Suppressor macrophage (primary cell): ENCODE measurements around the gene NOP16.

Experiments
- DNase-seq, 4 experiments: peaks; one replicate each; pipeline ENCODE4 v3.0.0-alpha.2; 2020 to 2022
- total RNA-seq, 17 experiments: gene quantifications; one replicate each; lab custom pipeline; 2026; ENCODE audit warnings: mixed read lengths in 6 of 17, inconsistent platforms in 3 of 17; lab: John Stamatoyannopoulos, UW

Gene NOP16, protein sequence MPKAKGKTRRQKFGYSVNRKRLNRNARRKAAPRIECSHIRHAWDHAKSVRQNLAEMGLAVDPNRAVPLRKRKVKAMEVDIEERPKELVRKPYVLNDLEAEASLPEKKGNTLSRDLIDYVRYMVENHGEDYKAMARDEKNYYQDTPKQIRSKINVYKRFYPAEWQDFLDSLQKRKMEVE
- 5.7 to 25.9 (median 9.0) reads per million in 17 experiments for total RNA-seq

DNA sequence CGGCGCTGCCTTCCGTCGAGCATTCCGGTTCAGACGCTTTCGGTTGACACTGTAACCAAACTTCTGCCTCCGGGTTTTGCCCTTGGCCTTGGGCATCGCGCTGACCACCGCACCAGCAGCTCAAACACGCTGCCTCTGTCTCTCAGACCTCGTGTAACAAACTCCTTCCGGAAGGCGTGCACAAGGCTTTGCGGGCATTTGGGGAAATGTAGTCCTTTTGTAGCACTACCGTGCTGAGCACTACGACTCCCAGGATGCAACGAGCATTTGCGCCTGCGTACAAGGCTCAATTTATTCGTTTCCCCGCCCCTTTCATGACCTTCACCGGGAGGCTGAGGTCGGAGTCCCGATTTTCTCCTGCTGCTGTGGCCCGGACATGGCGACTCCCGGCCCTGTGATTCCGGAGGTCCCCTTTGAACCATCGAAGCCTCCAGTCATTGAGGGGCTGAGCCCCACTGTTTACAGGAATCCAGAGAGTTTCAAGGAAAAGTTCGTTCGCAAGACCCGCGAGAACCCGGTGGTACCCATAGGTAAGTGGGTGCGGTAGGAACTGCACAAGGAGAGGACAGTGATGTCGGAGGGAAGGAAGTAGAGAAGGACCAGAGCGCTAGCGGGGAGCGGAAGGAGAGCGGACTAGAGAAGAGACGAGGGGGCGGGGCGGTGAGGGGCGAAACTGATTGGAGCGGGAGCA lies at the start of gene NOP16, which contains the start of gene HIGD2A:
TSS of gene NOP16 (minus strand) at position 155 of the 691 bp plus-strand sequence. CDS start at position 96, 59 bp downstream.
TSS of gene HIGD2A (plus strand) at position 308 of the 691 bp plus-strand sequence. CDS start at position 377, 69 bp downstream.
- peak; percentile 98 to 99 (median 98) for DNase-seq

DNA sequence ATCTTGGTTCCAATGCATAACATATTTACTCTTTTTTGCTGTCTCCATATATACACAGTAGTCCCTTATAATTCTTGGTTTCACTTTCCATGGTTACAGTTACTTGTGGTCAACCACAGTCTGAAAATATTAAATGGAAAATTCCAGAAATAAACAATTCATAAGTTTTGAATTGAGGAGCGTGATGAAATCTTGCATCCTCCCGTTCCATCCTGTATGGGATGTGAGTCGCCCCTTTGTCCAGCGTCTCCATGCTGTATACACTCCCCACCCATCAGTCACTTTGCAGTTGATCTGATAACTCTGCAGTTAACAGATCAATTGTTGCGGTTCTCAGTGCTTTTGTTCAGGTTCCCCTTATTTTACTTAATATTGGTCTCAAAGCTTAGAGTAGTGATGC lies 48.3 kb upstream of the NOP16 start:
- DNase-seq: peak in 1 of 4 experiments; percentile 13

- DNase-seq: no peak
Observed at GRCh38 chr5:176432707-176433106, 44.3 kb upstream of the NOP16 start.

- no peak for DNase-seq
Observed at GRCh38 chr5:176429972-176430371, 41.6 kb upstream of the NOP16 start.

DNA sequence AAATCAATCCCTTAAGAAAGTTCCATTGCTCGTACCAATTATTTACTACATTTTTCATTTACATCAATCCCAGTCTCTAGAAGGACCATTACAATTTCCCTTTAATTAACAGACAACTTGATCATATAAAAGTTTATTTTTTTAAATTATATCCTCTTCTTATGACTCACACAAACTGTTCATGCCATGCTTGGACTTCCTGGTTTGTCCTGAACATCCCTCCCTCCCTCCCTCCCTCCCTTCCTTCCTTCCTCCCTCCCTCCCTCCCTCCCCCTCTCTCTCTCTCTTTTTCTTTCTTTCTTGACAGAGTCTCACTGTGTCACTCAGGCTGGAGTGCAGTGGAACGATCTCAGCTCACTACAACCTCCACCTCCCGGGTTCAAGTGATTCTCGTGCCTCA lies 39.6 kb upstream of the NOP16 start:
- DNase-seq: peak in 1 of 4 experiments; percentile 23

GRCh38 chr5:176426876-176427275 lies 38.5 kb upstream of the NOP16 start:
- no peak for DNase-seq

DNA sequence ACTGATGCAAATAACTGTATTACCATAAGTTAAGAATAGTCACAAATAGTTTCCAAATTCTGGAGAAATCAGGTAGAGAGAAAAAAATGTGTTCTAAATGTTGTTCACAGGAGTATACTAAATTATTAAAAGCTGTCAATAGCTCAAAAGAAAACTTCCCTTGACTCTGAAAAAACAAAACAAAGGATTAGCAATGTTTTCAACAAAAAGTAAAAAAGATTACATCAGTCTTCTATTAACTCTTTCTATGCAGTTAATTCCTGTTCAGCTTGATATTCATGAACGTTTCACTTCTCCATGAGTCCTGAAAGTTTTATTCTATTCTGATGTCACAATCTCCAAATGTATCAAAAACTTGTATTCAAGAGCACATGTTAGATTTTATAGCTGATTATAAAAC lies 37.4 kb upstream of the NOP16 start:
- DNase-seq: no peak

DNA sequence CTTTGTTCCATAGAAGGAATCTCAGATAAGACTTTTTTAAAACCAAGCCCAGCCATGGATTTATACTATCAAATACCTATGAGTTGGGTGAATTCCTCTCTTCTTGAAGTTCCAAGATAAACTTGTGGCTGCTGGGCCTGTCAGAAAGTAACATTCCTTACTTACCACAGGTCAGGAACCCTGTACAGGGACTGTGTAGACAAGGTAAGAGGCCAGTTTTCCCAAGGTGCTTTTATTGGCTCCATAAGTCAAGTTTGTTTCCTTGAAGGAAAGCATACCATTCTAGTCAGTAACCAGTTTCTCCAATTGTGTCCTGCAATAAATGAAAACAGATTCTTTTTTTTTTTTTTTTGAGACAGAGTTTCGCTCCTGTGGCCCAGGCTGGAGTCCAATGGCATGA lies 36.7 kb upstream of the NOP16 start:
- no peak for DNase-seq

DNA sequence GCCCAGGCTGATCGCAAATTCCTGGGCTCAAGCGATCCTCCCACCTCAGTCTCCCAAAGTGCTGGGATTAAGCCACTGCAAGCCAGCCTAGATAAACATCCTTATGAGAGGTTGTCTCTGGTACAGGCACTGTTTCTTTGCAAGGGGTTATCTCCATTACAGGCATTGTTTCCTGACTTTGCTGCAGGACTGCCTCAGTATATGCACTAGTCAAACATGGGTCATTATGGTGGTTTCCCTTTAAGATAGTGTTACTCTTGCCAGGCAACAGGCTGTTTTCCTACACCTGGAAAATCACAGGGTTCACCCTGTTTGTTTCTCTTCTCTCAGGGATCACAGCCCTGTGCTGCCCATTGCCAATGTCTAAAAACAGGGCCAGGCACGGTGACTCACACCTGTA lies 35.8 kb upstream of the NOP16 start:
- no peak for DNase-seq

GRCh38 chr5:176420972-176421544 lies 32.7 kb upstream of the NOP16 start:
- DNase-seq: peak in 2 of 4 experiments; percentile 11 to 14

DNA sequence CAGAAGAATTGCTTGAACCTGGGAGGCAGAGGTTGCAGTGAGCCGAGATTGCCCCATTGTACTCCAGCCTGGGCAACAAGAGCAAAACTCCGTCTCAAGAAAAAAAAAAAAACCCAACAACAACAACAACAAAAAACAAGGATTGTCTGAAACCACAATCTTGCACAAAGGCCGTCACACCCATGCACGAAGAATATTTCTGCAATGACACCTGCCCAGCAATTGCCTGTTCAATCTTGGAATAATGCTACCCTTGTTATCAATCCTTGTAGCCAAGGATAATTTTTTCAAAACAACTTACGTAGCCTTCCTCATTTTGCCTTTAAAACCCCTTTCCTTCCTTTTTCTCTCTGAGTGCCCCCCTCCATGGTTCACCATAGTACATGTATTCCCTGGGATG lies 31.7 kb upstream of the NOP16 start:
- DNase-seq: no peak

- DNase-seq: no peak
Observed at GRCh38 chr5:176418251-176418650, 29.9 kb upstream of the NOP16 start.

- no peak for DNase-seq
Observed at GRCh38 chr5:176416965-176417364, 28.6 kb upstream of the NOP16 start.

- peak; percentile 92 to 98 (median 96) for DNase-seq
Observed at GRCh38 chr5:176415952-176416924, 27.8 kb upstream of the NOP16 start, which contains the start of gene CLTB. CLTB (minus strand) TSS chr5:176416539; CDS start chr5:176416363, 176 bp downstream.

DNA sequence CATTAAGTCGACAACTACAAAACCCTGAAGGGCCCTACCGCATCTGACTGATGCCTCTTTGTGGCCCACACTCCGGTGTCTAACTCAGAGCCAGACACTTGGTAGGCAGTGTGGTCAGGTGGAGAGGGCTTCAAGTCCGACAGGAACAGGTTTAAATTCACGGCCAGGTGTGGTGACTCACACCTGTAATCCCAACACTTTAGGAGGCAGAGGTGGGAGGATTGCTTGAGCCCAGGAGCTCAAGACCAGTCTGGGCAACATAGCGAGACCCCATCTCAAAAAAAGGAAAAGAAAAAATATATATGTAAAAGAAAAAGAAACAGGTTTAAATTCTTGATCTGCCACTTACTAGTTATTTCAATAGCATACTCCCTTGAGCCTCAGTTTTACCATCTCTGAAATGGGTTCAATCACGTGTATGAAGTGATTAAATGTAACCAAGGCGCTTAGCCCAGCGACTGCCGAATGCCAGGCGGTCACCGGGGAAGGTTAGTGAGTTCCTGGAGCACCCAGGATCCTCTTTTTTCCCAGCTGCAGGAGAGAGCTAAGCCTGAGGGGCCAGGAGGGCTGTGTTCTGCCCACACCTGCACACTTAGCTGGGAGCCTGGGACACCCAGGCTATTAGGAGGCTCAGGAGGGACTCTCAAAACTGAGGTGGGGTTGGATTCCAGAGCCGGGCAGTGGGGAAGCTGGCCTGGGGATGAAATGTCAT lies 27.0 kb upstream of the NOP16 start:
- DNase-seq: peak in 3 of 4 experiments; percentile 18 to 34 (median 28)

GRCh38 chr5:176414704-176415103 lies 26.3 kb upstream of the NOP16 start:
- DNase-seq: no peak

- no peak for DNase-seq
Observed at GRCh38 chr5:176413709-176414191, 25.4 kb upstream of the NOP16 start.

DNA sequence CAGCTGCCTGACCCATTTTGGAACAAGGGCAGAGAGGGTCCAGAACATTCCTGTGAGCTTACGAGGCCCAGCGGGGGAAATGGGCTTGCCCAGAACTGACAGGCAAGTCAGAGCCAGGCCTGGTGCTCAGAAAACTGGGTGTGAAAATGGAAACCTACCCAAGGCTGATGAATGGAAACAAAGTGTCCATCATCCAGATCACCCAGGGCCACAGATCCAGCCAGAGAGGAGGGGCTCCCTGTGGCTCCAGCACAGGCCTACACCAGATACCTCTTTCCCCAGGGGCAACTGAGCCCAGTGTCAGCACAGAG lies 24.8 kb upstream of the NOP16 start:
- DNase-seq: no peak

DNA sequence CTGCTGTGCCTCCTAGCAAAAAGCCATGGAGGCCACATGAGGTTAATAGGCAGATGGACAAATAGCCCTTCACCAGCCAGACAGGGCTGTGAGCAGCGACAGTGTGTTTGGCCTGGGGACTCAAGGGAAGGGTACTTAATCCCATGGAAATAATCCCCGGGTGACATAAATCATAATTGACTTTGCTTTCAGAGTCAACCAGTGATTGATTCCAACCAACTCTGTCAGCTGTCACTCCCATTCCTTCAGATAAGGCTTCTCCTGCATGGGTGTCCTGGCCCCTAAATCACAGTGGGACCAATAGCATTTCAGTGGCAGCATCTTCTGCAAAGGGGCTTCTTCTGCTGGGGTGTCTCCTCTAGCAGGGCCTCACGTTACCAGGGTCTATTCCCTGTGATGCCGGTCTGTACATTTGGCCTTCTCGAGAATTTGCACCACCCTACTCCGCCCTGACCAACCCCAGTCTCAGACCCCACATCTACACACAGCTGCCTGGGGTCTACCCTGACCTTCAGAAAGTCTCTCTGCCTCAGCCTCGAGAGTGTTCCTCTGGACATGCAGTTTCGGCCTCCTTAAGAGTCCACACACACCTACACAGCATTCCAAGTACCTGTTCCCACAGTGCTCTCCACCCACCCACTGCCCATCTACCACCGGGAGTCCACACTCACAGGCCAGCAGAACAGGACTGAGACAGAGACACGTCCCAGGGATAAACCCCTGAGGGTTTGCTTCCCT lies 24.3 kb upstream of the NOP16 start:
- DNase-seq: no peak

GRCh38 chr5:176410486-176411180 lies 22.2 kb upstream of the NOP16 start:
- DNase-seq: no peak
